ENCODE results near the gene FBXL20. TPM values are rescaled to one million over a fixed set of nuclear protein-coding genes. Genes with fewer than 3 reads are reported as not detected.
A peak's percentile ranks its signal among the peaks of the same experiment; 100 is the strongest.
"Not testable (repeated sequence)": the region's sequence is repeated elsewhere in the genome, so short reads cannot be mapped to it uniquely, and the experiment has no call there.

FBXL20 gene
- total RNA-seq, 1 donor from 2014 or later = 14.2 TPM

DNA sequence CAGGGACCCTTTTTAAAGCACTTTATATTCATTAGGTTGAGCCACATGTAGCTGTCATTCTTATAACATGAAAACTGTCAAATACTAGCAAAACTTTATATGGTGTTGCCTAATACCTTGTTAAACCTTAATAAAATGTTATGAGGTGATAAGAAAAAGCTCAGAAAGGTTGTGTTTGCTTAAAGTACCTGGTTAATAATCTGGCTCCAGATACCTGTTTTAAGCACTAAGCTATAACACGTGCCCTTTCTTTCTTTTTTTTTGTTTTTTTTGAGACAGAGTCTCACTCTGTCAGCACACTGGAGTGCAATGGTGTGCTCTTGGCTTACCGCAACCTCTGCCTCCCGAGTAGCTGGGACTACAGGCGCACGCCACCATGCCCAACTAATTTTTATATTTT is 116.7 kb downstream of the FBXL20 start:
- Histone ChIP-seq H3K4me3 (no peak overlapping the region), H3K9me3 (replicated peaks) (no peaks in the 10 kb centered on the region), H3K36me3 (peaks cover 6% of the 10 kb centered on the region), H3K4me1 (peaks cover 33% of the 10 kb centered on the region), H3K27ac (replicated peaks) (no peak overlapping the region), H3K27me3 (ENCODE audit: low read depth) (no peaks in the 10 kb centered on the region)
- no peak for DNase-seq
- intact Hi-C loops (cut with micrococcal nuclease) = no loop called here
- TF ChIP-seq, protein P1, sequence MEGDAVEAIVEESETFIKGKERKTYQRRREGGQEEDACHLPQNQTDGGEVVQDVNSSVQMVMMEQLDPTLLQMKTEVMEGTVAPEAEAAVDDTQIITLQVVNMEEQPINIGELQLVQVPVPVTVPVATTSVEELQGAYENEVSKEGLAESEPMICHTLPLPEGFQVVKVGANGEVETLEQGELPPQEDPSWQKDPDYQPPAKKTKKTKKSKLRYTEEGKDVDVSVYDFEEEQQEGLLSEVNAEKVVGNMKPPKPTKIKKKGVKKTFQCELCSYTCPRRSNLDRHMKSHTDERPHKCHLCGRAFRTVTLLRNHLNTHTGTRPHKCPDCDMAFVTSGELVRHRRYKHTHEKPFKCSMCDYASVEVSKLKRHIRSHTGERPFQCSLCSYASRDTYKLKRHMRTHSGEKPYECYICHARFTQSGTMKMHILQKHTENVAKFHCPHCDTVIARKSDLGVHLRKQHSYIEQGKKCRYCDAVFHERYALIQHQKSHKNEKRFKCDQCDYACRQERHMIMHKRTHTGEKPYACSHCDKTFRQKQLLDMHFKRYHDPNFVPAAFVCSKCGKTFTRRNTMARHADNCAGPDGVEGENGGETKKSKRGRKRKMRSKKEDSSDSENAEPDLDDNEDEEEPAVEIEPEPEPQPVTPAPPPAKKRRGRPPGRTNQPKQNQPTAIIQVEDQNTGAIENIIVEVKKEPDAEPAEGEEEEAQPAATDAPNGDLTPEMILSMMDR (IDR thresholded peaks at IDR 0.05; ENCODE audit: borderline replicate concordance) = no peak

DNA sequence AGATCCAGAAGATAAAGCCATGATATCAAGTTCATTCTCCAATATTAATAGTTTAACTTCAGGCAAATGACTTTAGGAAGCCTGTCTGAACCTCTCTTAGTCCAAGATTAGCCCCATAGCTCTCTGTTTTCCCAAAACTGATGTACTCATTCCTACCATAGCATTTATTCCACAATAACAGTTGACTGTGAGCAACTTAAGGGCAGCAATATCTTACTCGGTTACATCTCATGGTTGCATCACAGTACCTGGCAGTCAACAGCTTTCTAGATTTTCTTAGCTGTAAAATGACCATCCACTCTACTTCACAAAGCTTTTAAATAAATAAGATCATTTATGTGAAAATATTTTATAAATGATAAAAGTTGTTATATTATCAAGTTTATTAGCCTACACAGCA is 117.5 kb downstream of the FBXL20 start:
- Histone ChIP-seq H3K9me3 (replicated peaks) (no peaks in the 10 kb centered on the region), H3K4me3 (no peak overlapping the region), H3K27me3 (ENCODE audit: low read depth) (no peaks in the 10 kb centered on the region), H3K27ac (replicated peaks) (peak overlapping the region; percentile 30), H3K36me3 (peaks cover 14% of the 10 kb centered on the region), H3K4me1 (peaks cover 35% of the 10 kb centered on the region)
- intact Hi-C loops (cut with micrococcal nuclease) = no loop called here
- no peak for DNase-seq
- TF ChIP-seq, protein P1 (IDR thresholded peaks at IDR 0.05; ENCODE audit: borderline replicate concordance) = no peak

DNA sequence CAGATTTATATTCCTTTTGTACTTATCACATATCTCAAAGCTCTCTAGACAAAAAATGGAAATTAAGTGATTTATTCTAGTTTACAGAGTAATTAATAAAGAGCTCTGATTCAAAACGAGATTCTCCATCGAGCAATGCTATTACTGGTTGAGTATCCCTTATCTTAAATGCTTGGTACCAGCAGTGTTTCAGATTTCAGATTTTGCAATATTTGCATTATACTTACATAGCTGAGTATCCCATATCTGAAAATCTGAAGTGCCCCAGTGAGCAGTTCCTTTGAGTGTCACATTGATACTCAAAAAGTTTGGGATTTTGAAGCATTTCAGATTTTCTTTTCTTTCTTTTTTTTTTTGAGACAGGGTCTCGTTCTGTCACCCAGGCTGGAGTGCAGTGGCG is 118.3 kb downstream of the FBXL20 start:
- peak overlapping the region; percentile 10 for H3K27ac ChIP-seq (replicated peaks)
- TF ChIP-seq, protein P1 (IDR thresholded peaks at IDR 0.05; ENCODE audit: borderline replicate concordance) = no peak
- H3K27me3 ChIP-seq (ENCODE audit: low read depth) = no peaks in the 10 kb centered on the region
- H3K4me1 ChIP-seq = peaks cover 35% of the 10 kb centered on the region
- intact Hi-C loops (cut with micrococcal nuclease) = no loop called here
- no peaks in the 10 kb centered on the region for H3K9me3 ChIP-seq (replicated peaks)
- peaks cover 21% of the 10 kb centered on the region for H3K36me3 ChIP-seq
- no peak for DNase-seq
- no peak overlapping the region for H3K4me3 ChIP-seq

DNA sequence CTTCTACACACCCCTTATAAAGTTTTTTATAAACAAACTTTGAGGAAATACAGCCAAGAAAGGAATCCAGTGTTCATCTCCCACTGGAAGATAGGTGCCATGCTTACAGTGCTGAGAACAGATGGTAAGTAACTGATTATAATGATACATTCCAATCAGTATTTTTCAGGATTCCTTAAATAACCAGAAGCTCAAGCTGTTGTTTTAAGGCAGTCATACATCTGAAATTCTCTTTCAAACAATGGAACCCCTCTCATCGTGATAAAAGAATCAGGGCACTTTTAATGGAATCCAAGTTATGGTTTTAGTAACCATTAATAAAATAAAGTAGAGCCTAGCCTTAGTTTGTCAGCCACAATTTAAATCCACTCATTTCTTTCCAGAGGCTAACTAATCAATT is 119.6 kb downstream of the FBXL20 start:
- intact Hi-C loops (cut with micrococcal nuclease) = no loop called here
- no peak for DNase-seq
- H3K27ac ChIP-seq (replicated peaks) = peak overlapping the region; percentile 80
- no peak overlapping the region for H3K4me3 ChIP-seq
- H3K36me3 ChIP-seq = peaks cover 26% of the 10 kb centered on the region
- TF ChIP-seq, protein P1 (IDR thresholded peaks at IDR 0.05; ENCODE audit: borderline replicate concordance) = no peak
- H3K27me3 ChIP-seq (ENCODE audit: low read depth) = no peaks in the 10 kb centered on the region
- no peaks in the 10 kb centered on the region for H3K9me3 ChIP-seq (replicated peaks)
- H3K4me1 ChIP-seq = peaks cover 40% of the 10 kb centered on the region

DNA sequence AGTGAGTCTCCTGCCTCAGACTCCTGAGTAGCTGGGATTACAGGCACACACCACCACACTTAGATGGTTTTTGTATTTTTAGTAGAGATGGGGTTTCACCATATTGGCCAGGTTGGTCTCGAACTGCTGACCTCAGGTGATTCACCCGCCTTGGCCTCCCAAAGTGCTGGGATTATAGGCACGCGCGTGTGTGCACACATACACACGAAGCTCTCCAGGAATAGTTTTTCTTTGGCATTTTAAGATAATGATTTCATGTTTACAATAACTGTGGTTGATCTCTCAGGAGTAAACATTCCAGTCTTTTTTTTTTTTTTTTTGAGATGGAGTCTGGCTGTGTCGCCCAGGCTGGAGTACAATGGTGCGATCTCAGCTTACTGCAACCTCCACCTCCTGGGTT is 123.2 kb downstream of the FBXL20 start:
- peaks cover 34% of the 10 kb centered on the region for H3K4me1 ChIP-seq
- H3K27ac ChIP-seq (replicated peaks); H3K27me3 ChIP-seq (ENCODE audit: low read depth); H3K9me3 ChIP-seq (replicated peaks); H3K4me3 ChIP-seq; intact Hi-C loops (cut with micrococcal nuclease); DNase-seq: not testable (repeated sequence)
- peaks cover 54% of the 10 kb centered on the region for H3K36me3 ChIP-seq

DNA sequence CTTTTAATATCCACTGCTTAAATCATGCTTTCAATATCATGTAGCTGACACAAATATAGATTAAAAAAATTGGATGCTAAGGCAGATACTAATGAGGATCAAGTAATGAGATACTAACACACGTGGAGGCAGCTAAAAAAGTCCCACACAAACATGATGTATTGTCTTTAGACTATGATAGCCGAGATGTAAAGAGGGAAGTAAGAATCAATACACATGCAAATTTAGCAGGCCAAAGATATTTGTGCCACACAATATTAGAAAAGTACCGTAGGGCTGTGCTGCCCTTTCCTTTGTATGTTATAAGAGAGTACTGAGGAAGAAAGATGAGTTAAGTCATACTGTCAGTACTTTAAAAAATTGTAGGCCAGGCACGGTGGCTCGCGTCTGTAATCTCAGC is 124.3 kb downstream of the FBXL20 start:
- Histone ChIP-seq H3K27ac (replicated peaks) (peak overlapping the region; percentile 64), H3K36me3 (peaks cover 55% of the 10 kb centered on the region), H3K9me3 (replicated peaks) (no peaks in the 10 kb centered on the region), H3K4me3 (no peak overlapping the region), H3K4me1 (peaks cover 30% of the 10 kb centered on the region), H3K27me3 (ENCODE audit: low read depth) (no peaks in the 10 kb centered on the region)
- TF ChIP-seq, protein P1 (IDR thresholded peaks at IDR 0.05; ENCODE audit: borderline replicate concordance) = no peak
- no peak for DNase-seq
- intact Hi-C loops (cut with micrococcal nuclease) = no loop called here

All from left ventricle myocardium inferior (tissue), 1 donor.